ENCODE results near the gene PLPPR1. TPM values are rescaled to one million over a fixed set of nuclear protein-coding genes. Genes with fewer than 3 reads are reported as not detected.
"Not testable (repeated sequence)": the region's sequence is repeated elsewhere in the genome, so short reads cannot be mapped to it uniquely, and the experiment has no call there.

Gene PLPPR1
- total RNA-seq, 1 experiment from 2014 or later: not detected

- in situ Hi-C loops (cut with HindIII; ENCODE audit: low sequenced_read_pairs): no loop called here
Measured at GRCh38 chr9:101038488-101038887, 10.0 kb downstream of the PLPPR1 start.

DNA sequence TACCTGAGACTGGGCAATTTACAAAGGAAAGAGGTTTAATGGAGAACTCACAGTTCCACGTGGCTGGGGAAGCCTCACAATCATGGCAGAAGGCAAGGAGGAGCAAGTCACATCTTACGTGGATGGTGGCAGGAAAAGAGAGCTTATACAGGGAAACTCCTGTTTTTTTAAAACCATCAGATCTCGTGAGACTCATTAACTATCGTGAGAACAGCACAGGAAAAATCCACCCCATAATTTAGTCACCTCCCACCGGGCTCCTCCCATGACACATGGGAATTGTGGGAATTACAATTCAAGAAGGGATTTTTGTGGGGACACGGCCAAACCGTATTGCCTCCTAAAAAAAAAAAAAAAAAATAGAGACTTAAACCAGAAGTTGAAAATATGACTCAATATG is 11.1 kb downstream of the PLPPR1 start:
- in situ Hi-C loops (cut with HindIII; ENCODE audit: low sequenced_read_pairs); DNase-seq (ENCODE audit: low spot score): not testable (repeated sequence)

More at GRCh38 chr9:101038488-101038887, 10.0 kb downstream of the PLPPR1 start:
- no peak for DNase-seq (ENCODE audit: low spot score)

- DNase-seq (ENCODE audit: low spot score): peak; percentile 72
- in situ Hi-C loops (cut with HindIII; ENCODE audit: low sequenced_read_pairs): no loop called here
Measured at GRCh38 chr9:101047848-101048397, 19.4 kb downstream of the PLPPR1 start.

DNA sequence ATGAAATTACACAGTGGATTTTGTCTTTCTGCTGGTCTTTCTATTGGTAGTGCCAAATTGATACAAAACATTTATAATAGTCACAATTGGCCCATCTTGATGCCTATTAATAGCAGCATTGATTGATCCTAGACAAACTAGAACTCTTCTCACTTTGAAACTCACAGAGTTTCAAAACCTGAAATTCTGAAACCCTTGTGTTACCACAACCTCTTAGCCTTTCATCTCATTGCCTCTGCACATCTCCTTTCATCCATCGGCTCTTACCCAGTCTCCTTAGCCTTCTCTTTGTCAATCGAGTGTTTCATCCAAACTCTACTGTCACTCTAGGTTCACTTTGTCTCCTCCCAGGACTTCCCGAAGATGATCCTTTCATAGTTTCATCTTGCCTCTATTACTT is 22.1 kb downstream of the PLPPR1 start:
- in situ Hi-C loops (cut with HindIII; ENCODE audit: low sequenced_read_pairs): no loop called here

GRCh38 chr9:101054657-101055056 is 26.1 kb downstream of the PLPPR1 start:
- no peak for DNase-seq (ENCODE audit: low spot score)
- in situ Hi-C loops (cut with HindIII; ENCODE audit: low sequenced_read_pairs): no loop called here

More for the DNA sequence above, 22.1 kb downstream of the PLPPR1 start:
- no peak for DNase-seq (ENCODE audit: low spot score)

DNA sequence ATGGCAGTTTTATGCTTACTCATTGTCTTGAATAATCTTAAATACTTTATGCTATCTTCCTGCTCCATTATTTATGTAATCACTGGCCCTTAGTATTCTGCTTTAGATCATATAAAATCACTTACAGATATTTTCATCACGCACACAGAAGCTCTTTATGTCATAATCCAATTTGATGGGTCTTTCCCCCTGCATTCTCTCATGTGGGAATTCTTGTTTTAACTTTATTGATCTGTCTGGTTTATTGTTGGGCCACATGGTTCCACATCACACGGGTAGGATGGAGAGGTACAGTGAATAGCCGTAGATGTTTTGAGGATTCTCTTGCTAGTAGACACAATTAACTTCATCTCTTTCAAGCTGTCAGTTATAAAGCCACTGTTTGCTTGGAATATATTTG is 27.0 kb downstream of the PLPPR1 start:
- in situ Hi-C loops (cut with HindIII; ENCODE audit: low sequenced_read_pairs): no loop called here
- no peak for DNase-seq (ENCODE audit: low spot score)

- DNase-seq (ENCODE audit: low spot score): no peak
- in situ Hi-C loops (cut with HindIII; ENCODE audit: low sequenced_read_pairs): no loop called here
Measured at GRCh38 chr9:101062686-101063085, 34.2 kb downstream of the PLPPR1 start.

GRCh38 chr9:101063192-101063591 is 34.7 kb downstream of the PLPPR1 start:
- in situ Hi-C loops (cut with HindIII; ENCODE audit: low sequenced_read_pairs): no loop called here
- DNase-seq (ENCODE audit: low spot score): no peak

GRCh38 chr9:101064206-101064605 is 35.7 kb downstream of the PLPPR1 start:
- no peak for DNase-seq (ENCODE audit: low spot score)
- in situ Hi-C loops (cut with HindIII; ENCODE audit: low sequenced_read_pairs): no loop called here

DNA sequence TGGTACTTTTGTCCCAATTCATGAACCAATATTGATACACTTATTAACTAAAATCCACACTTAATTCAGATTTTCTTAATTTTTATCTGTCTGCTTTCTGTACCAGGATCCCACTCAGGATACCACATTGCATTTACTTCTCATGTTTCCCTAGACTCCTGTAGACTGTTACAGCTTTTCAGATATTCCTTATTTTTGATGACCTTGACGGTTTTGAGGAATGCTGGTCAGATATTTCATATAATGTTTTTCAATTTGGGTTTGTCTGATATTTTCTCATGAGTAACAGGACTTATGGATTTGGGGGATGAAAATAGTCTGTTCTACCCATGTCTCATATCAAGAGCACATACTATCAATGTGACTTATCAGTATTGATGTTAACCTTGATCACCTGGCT is 37.4 kb downstream of the PLPPR1 start:
- DNase-seq (ENCODE audit: low spot score): no peak
- in situ Hi-C loops (cut with HindIII; ENCODE audit: low sequenced_read_pairs): no loop called here

DNA sequence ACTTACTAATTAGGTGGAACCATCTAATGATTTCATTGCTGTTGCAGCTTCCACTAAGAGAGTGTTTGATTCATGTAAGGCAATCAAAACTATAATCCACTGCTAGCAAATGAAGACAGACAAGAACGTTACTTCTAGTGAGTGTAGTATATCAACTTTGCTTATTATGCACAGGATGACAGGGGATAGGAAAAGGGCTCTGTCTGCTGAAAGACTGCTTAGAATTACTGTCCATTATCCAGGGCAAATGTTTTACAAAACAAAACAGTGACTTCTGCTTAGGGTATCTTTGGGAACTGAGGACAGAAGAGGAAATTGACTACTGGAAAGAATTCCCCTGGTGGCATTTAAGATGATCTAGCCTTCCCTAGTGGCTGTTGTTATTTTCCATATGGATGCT is 40.2 kb downstream of the PLPPR1 start:
- in situ Hi-C loops (cut with HindIII; ENCODE audit: low sequenced_read_pairs): no loop called here
- no peak for DNase-seq (ENCODE audit: low spot score)

- DNase-seq (ENCODE audit: low spot score): no peak
- in situ Hi-C loops (cut with HindIII; ENCODE audit: low sequenced_read_pairs): no loop called here
Measured at GRCh38 chr9:101072259-101072658, 43.7 kb downstream of the PLPPR1 start.

DNA sequence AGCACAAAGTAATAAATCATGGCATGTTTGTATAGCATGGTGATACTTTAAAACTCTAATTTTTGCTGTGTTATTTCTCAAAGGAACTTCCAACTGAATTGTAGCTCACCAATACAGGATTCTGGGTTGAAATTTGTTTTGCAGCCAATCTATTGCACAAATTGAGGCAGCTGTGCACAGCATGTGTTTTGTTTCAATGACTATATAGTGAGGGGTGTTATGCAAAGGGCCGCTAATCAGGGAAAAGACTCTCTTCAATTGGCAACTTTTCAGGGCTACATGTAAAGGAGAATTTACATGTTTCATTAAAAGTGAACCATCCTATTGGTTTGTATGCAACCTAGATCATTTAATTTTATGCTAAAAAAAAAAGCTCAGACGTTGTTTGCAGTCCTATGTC is 44.6 kb downstream of the PLPPR1 start:
- in situ Hi-C loops (cut with HindIII; ENCODE audit: low sequenced_read_pairs): no loop called here
- no peak for DNase-seq (ENCODE audit: low spot score)

- in situ Hi-C loops (cut with HindIII; ENCODE audit: low sequenced_read_pairs): no loop called here
- DNase-seq (ENCODE audit: low spot score): no peak
Measured at GRCh38 chr9:101081641-101082040, 53.1 kb downstream of the PLPPR1 start.

DNA sequence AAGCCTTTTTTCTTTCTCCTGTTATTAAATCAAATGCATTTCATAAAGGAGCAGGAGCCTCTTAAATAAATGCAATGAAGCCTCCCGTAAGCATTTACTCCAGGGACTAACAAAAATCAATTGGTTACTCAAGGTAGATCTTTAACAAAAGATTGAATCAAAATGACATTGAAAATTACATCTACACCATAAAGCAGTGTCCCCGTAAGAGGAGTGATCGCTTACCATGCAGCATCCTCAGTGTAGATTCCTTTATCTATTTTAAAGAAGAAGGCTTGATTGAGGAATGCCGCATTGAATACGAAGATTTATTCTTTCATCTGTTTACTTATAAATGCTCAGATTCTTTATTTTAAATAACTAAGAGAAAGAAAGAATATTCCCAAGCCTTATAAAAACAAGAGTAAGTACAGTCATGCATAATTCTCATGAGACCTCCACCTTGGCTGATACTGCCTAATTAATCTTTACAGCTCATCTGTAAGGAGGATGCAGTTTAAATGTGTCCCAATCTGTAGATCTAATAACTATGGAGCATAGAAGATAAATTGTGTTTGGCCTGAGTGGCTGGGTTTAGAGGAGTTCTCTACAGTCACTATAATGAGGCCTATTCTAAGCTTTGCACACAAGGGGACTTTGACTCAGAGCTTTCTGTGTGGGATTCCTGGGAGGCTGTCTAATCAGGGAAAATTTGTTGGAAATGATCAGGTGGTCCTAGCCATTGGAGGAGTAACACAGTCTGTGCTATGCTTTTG is 55.1 kb downstream of the PLPPR1 start:
- in situ Hi-C loops (cut with HindIII; ENCODE audit: low sequenced_read_pairs): no loop called here
- no peak for DNase-seq (ENCODE audit: low spot score)

- in situ Hi-C loops (cut with HindIII; ENCODE audit: low sequenced_read_pairs): no loop called here
Measured at GRCh38 chr9:101087426-101087825, 58.9 kb downstream of the PLPPR1 start.

DNA sequence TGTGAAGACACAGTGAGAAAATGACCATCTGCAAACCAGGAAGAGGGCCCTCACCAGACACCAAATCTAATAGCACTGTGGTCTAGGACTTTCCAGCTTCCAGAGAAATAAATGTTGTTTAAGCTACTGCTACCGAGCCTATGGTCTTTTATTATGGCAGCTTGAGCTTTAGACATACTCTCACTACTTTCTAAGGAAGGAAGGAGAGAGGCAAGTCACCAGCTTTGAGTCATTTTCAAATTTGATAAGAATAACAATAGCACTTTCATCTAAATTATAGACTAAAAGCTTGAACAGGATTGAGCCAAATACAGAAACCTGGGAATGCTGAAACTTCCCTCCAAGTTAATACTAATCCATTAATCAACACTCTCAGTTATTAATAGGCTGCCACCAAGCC is 64.4 kb downstream of the PLPPR1 start:
- in situ Hi-C loops (cut with HindIII; ENCODE audit: low sequenced_read_pairs): no loop called here
- no peak for DNase-seq (ENCODE audit: low spot score)

More at GRCh38 chr9:101087426-101087825, 58.9 kb downstream of the PLPPR1 start:
- no peak for DNase-seq (ENCODE audit: low spot score)

GRCh38 chr9:101093620-101094019 is 65.1 kb downstream of the PLPPR1 start:
- in situ Hi-C loops (cut with HindIII; ENCODE audit: low sequenced_read_pairs): no loop called here
- no peak for DNase-seq (ENCODE audit: low spot score)

DNA sequence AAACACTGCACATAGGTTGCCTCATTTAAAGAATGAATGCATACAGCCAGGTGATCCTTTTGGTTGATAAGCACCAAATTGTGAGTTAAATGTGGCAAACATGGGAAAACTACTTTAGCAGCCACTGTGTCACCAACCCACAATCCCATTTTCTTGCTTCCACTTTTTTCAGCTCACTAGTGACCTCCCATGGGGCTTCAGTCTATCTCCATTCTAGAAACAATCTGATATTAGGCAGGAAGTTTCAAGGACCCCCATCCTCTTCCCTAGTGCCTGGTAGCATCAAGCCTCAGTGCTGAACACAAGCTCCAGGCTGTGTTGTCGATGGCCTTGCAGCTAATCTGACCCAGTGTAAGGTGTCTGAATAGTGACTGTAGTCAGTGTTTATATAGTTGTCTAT is 66.2 kb downstream of the PLPPR1 start:
- DNase-seq (ENCODE audit: low spot score): no peak
- in situ Hi-C loops (cut with HindIII; ENCODE audit: low sequenced_read_pairs): no loop called here

GRCh38 chr9:101097210-101097609 is 68.7 kb downstream of the PLPPR1 start:
- in situ Hi-C loops (cut with HindIII; ENCODE audit: low sequenced_read_pairs): no loop called here
- DNase-seq (ENCODE audit: low spot score): no peak

DNA sequence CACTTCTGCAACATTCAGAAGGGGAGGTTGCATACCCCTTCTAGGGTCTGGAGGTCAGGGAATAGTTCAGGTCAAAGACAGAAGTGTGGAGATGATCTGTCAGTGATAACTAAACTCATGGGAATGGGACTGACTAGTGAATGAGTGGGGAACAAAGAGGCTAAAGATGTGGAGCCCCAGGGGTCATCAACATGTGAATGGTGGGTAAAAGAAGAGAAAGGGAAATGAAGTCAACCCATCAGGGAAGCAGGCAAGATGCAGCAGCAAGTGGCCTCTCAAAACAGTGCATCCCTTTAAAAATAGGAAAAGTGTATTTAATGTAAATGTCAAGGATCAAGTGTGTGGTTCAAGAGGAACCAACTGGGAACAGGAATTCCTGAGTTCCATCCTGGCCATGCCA is 69.9 kb downstream of the PLPPR1 start:
- in situ Hi-C loops (cut with HindIII; ENCODE audit: low sequenced_read_pairs): no loop called here
- DNase-seq (ENCODE audit: low spot score): no peak
